Lung microvascular endothelial cell (primary cell): Measurements from ENCODE around the gene KCNE4. TPM values are rescaled to one million over a fixed set of nuclear protein-coding genes. Genes with fewer than 3 reads are reported as not detected.

Experiments
- DNase-seq, 2 donors: peaks; one replicate each; pipeline versions ENCODE4 v3.0.0 to v3.0.0-alpha.2; 2010; ENCODE audit warnings: low read depth in 2 of 2
- total RNA-seq: library from RNA; depleted of rRNA; stranded (reverse); fragments of >200 nt; gene quantifications from 2 replicates; pipeline ENCODE4 v1.2.1, GENCODE V29; 2014

KCNE4 gene
- under 0.01 TPM in 2 replicates for total RNA-seq

- peak; percentile 14 to 43 for DNase-seq
Observed at GRCh38 chr2:223051693-223052289, at the start of gene KCNE4. KCNE4 (plus strand) TSS chr2:223052190; CDS start chr2:223052831, 641 bp downstream.

GRCh38 chr2:223003191-223003590 lies 48.8 kb upstream of the KCNE4 start:
- DNase-seq: no peak

- no peak for DNase-seq
Observed at GRCh38 chr2:223005496-223005895, 46.5 kb upstream of the KCNE4 start.

DNA sequence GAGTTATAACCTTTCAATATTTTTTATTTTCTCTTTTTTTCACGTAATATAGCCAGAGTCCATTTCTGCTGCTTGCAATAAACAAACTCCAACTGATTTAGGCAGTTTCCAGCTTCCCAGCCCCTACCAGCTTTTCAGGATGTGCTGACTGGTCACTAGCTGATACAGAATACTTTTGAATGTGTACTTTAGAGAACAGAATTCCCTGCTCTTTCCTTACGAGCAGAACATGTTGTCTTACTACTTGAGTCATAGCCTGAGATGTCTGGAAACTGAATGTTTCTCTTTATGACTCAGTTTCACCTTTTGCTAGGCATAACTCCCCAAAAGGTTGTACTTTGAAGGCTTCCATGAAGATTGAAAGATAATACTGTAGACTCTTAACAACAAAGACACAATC lies 44.5 kb upstream of the KCNE4 start:
- DNase-seq: peak in 1 of 2 donors; percentile 50

DNA sequence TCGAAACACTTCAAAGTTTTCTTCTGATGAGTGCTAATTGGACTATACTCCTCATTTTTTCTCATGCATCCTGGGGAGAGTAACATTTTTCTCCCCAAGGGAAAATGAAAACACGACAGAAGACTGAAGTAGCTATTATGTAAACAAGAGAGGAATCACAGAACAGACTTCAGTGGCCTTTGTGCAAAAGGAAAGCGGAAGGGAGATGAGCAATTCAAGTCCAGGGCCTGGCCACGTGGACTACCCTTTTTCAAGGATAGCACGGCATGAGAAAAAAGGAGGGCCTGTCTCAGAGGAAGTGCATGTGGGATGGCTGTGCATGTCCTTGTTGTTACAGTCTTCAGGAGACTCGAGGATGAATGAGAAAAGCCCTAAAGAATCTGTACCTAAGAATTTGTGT lies 43.8 kb upstream of the KCNE4 start:
- DNase-seq: peak in 1 of 2 donors; percentile 75

- no peak for DNase-seq
Observed at GRCh38 chr2:223008956-223009355, 43.0 kb upstream of the KCNE4 start.

GRCh38 chr2:223010641-223011040 lies 41.3 kb upstream of the KCNE4 start:
- DNase-seq: peak in 1 of 2 donors; percentile 17

- DNase-seq: no peak
Observed at GRCh38 chr2:223012291-223012690, 39.7 kb upstream of the KCNE4 start.

GRCh38 chr2:223019390-223019930 lies 32.5 kb upstream of the KCNE4 start:
- no peak for DNase-seq

DNA sequence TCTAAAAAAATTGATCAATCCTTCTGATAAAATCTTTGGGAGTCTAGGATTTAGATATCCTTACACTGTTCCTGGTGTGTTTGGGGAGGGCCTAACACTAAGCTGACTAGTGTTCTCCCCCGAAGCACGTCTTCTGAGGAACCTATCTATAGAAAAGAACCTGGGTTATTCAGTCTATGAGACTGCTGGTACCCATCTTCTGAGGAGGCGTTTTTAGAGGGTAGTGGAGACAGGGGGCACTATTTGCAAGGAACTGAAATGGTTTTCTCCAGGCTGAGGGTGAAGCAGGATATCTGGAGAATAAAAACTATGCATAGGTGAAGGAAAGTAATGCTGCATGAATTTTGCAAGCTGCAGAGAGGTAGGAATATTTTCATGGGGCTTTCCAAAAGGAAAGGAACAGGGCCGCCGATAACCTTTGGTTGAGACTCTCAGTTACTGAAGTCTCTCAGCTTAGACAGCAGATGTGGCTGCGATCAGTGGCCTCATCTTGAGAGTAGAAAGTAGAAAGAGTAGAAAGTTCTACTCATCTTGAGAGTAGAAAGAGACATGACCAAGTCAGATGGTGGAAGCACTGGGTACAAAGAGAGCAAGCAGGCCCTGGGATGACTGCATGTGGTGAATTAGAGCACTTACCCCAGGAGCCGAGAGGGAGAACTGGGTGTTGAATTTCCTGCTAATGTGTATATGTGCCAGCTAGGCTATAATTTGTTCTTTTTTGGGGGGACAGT lies 31.8 kb upstream of the KCNE4 start:
- no peak for DNase-seq

- DNase-seq: no peak
Observed at GRCh38 chr2:223020971-223021675, 30.9 kb upstream of the KCNE4 start.

DNA sequence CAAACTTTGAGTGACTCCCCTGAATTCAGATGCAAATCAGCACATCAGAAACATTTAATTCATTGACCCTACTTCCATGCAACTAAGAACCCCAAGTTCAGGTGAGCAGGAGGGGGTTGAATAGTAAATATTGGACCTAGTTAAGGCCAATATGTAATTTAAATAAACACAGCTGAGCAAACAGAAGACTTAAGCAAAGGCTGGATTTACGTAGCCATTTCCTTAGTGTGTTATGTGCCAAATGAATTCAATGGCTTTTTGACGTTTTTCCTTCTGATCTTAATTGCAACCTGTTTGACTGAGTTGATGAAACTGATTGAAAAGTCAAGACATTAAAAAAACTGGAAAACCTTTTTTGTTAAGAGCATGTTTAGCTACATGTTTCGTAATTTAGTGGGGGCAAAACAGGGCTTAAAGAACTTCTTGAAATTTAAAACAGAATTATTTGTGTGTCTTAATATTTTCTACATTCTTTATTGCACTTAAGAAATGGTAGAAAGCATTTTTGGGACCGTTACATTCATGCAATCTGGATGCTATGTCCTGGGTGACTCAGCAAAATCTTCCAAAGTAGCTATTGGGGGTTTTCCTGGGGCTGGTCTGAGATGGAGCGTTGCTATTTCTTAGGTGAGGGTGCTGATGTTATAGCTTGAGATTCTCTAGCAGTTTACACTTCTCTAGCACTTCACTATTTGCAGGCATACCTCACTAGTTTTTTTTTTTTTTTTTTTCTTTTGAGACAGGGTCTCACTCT lies 25.5 kb upstream of the KCNE4 start:
- peak in 1 of 2 donors; percentile 78 for DNase-seq

GRCh38 chr2:223027442-223027841 lies 24.5 kb upstream of the KCNE4 start:
- DNase-seq: peak in 1 of 2 donors; percentile 63

GRCh38 chr2:223029287-223029686 lies 22.7 kb upstream of the KCNE4 start:
- no peak for DNase-seq

- DNase-seq: no peak
Observed at GRCh38 chr2:223032187-223033142, 19.5 kb upstream of the KCNE4 start.

DNA sequence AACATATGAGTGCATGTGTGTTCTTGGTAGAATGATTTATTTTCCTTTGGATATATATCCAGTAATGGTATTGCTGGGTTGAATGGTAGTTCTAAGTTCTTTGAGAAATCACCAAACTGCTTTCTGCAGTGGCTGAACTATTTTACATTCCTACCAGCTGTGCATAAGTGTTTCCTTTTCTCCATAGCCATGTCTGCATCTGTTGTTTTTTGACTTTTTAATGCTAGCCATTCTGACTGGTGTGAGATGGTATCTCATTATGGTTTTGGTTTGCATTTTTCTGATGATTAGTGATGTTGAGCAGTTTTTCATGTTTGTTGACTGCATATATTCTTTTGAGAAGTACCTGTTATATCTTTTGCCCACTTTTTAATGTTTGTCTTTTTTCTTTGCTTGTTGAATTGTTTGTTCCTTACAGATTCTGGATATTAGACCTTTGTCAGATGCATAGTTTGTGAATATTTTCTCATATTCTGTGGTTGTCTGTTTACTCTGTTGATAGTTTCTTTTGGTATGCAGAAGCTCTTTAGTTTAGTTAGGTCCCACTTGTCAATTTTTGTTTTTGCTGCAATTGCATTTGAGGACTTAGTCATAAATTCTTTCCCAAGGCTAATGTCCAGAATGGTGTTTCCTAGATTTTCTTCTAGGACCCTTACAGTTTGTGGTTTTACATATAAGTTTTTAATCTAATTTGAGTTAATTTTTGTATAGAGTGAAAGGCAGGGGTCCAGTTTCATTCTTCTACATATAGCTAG lies 17.6 kb upstream of the KCNE4 start:
- DNase-seq: no peak

GRCh38 chr2:223036790-223037444 lies 15.1 kb upstream of the KCNE4 start:
- DNase-seq: no peak

GRCh38 chr2:223037445-223037800 lies 14.6 kb upstream of the KCNE4 start:
- DNase-seq: no peak

GRCh38 chr2:223039618-223040017 lies 12.4 kb upstream of the KCNE4 start:
- no peak for DNase-seq
